HEK293 (cell line): ENCODE data around the gene CACNA1C.

Source experiments
- CTCF ChIA-PET: fragments of 350-600 bp; formaldehyde crosslinking; extraction: SDS; loops from one replicate; lab custom pipeline; 2021; ENCODE audit warnings: antibody characterized with exemption; lab: Yijun Ruan, JAX
- POLR2A ChIA-PET: fragments of 300-600 bp; formaldehyde crosslinking; extraction: SDS; loops from one replicate; lab custom pipeline; 2020; ENCODE audit warnings: antibody characterized with exemption, inconsistent platforms; lab: Yijun Ruan, JAX
- H3K27ac ChIP-seq: fragments of 200-500 bp; sonication (Bioruptor generic); 2 replicates; pipeline ENCODE4 v1.5.1; 2014; ENCODE audit warnings: low read depth, low read length, control low read depth, inconsistent platforms; ENCODE audit errors: extremely low read depth
- H3K36me3 ChIP-seq, 2 experiments: fragments of 200-500 bp in 1 of 2; sonication (Bioruptor generic) in 1 of 2; 1 replicate in 1 of 2; 2 replicates in 1 of 2; pipeline ENCODE4 v1.5.1; 2014 to 2017; ENCODE audit warnings: inconsistent platforms in 2 of 2, low read length in 2 of 2; ENCODE audit not compliant: control insufficient read depth in 2 of 2, insufficient read depth in 1 of 2
- H3K4me1 ChIP-seq: fragments of 200-500 bp; sonication (Bioruptor generic); 2 replicates; pipeline ENCODE4 v1.5.1; 2014; ENCODE audit warnings: mild to moderate bottlenecking, low read length, inconsistent platforms; ENCODE audit not compliant: control insufficient read depth, insufficient read depth
- H3K4me3 ChIP-seq: 2 replicates; pipeline ENCODE4 v1.5.1; 2011; ENCODE audit warnings: low read depth, mild to moderate bottlenecking, control low read depth, low read length, moderate library complexity
- H3K9me3 ChIP-seq: fragments of 200-500 bp; sonication (Bioruptor generic); 2 replicates; pipeline ENCODE4 v1.5.1; 2014; ENCODE audit warnings: low read depth, low read length, inconsistent platforms; ENCODE audit not compliant: control insufficient read depth, insufficient read depth
- OVOL3 ChIP-seq: fragments of 450-650 bp; formaldehyde crosslinking; IDR thresholded peaks from 2 replicates; pipeline ENCODE4 v1.5.1; 2016; ENCODE audit warnings: missing biosample characterization, missing genetic modification characterization
- REPIN1 ChIP-seq: fragments of 450-650 bp; formaldehyde crosslinking; IDR thresholded peaks from 2 replicates; pipeline ENCODE4 v1.5.1; 2017; ENCODE audit warnings: missing biosample characterization, missing genetic modification characterization, low read depth
- SALL2 ChIP-seq: fragments of 450-650 bp; formaldehyde crosslinking; IDR thresholded peaks from 2 replicates; pipeline ENCODE4 v1.5.0; 2017; ENCODE audit warnings: missing biosample characterization, mild to moderate bottlenecking, missing genetic modification characterization, borderline replicate concordance
- SP3 ChIP-seq: fragments of 450-650 bp; formaldehyde crosslinking; IDR thresholded peaks from 2 replicates; pipeline ENCODE4 v1.5.1; 2016; ENCODE audit warnings: missing biosample characterization, missing genetic modification characterization
- ZNF133 ChIP-seq: fragments of 450-650 bp; formaldehyde crosslinking; IDR thresholded peaks from 2 replicates; pipeline ENCODE4 v1.5.1; 2016; ENCODE audit warnings: missing biosample characterization, missing genetic modification characterization
- ZNF19 ChIP-seq: fragments of 450-650 bp; formaldehyde crosslinking; IDR thresholded peaks from 2 replicates; pipeline ENCODE4; 2016; ENCODE audit warnings: missing biosample characterization, missing genetic modification characterization, low read depth
- ZNF335 ChIP-seq: fragments of 450-650 bp; formaldehyde crosslinking; conservative IDR thresholded peaks from 2 replicates; pipeline ENCODE4 v1.5.1; 2016; ENCODE audit warnings: missing biosample characterization, missing genetic modification characterization
- ZNF350 ChIP-seq: fragments of 450-650 bp; formaldehyde crosslinking; IDR thresholded peaks from 2 replicates; pipeline ENCODE4 v1.5.0; 2017; ENCODE audit warnings: missing biosample characterization, mild to moderate bottlenecking, missing genetic modification characterization
- ZNF362 ChIP-seq: fragments of 450-650 bp; formaldehyde crosslinking; IDR thresholded peaks from 2 replicates; pipeline ENCODE4 v1.5.1; 2016; ENCODE audit warnings: missing biosample characterization, missing genetic modification characterization
- ZNF391 ChIP-seq: fragments of 450-650 bp; formaldehyde crosslinking; IDR thresholded peaks from 2 replicates; pipeline ENCODE4 v1.5.1; 2016; ENCODE audit warnings: low read depth, missing biosample characterization, missing genetic modification characterization, borderline replicate concordance
- ZNF398 ChIP-seq: fragments of 450-650 bp; formaldehyde crosslinking; IDR thresholded peaks from 2 replicates; pipeline ENCODE4 v1.5.1; 2017; ENCODE audit warnings: missing biosample characterization, missing genetic modification characterization
- ZNF555 ChIP-seq: fragments of 450-650 bp; formaldehyde crosslinking; conservative IDR thresholded peaks from 2 replicates; pipeline ENCODE4 v1.5.1; 2017; ENCODE audit warnings: missing biosample characterization, mild to moderate bottlenecking, missing genetic modification characterization, inconsistent platforms
- ZNF626 ChIP-seq: fragments of 450-650 bp; sonication (Bioruptor Pico); formaldehyde crosslinking; IDR thresholded peaks from 2 replicates; pipeline ENCODE4 v1.5.1; 2018; ENCODE audit warnings: missing biosample characterization, missing genetic modification characterization, inconsistent platforms
- ZNF791 ChIP-seq: fragments of 450-650 bp; formaldehyde crosslinking; IDR thresholded peaks from 2 replicates; pipeline ENCODE4 v1.5.1; 2016; ENCODE audit warnings: missing biosample characterization, missing genetic modification characterization
- TF ChIP-seq, protein P1 (sequence below): fragments of 450-650 bp; formaldehyde crosslinking; IDR thresholded peaks from 2 replicates; pipeline ENCODE4 v1.5.1; 2016; ENCODE audit warnings: missing biosample characterization, missing genetic modification characterization, low read depth
- TF ChIP-seq, protein P2 (sequence below): fragments of 450-650 bp; formaldehyde crosslinking; optimal IDR thresholded peaks from 2 replicates; pipeline ENCODE3; 2016; ENCODE audit warnings: missing biosample characterization, mild to moderate bottlenecking, missing genetic modification characterization
- TF ChIP-seq, protein P3 (sequence below): fragments of 450-650 bp; formaldehyde crosslinking; IDR thresholded peaks from 2 replicates; pipeline ENCODE4 v1.5.1; 2016; ENCODE audit warnings: missing biosample characterization, missing genetic modification characterization

Gene CACNA1C

GRCh38 chr12:2364631-2365051 is 311.9 kb downstream of the CACNA1C start:
- H3K4me3 ChIP-seq: no peak overlapping the region
- no peaks in the 10 kb centered on the region for H3K9me3 ChIP-seq
- no peaks in the 10 kb centered on the region for H3K36me3 ChIP-seq
- TF ChIP-seq ZNF555 (tag by site-specific recombination) (no peak), SALL2 (tag by site-specific recombination) (no peak), ZNF626 (no peak), ZNF391 (tag by site-specific recombination) (no peak), REPIN1 (no peak)
- TF ChIP-seq, protein P1, sequence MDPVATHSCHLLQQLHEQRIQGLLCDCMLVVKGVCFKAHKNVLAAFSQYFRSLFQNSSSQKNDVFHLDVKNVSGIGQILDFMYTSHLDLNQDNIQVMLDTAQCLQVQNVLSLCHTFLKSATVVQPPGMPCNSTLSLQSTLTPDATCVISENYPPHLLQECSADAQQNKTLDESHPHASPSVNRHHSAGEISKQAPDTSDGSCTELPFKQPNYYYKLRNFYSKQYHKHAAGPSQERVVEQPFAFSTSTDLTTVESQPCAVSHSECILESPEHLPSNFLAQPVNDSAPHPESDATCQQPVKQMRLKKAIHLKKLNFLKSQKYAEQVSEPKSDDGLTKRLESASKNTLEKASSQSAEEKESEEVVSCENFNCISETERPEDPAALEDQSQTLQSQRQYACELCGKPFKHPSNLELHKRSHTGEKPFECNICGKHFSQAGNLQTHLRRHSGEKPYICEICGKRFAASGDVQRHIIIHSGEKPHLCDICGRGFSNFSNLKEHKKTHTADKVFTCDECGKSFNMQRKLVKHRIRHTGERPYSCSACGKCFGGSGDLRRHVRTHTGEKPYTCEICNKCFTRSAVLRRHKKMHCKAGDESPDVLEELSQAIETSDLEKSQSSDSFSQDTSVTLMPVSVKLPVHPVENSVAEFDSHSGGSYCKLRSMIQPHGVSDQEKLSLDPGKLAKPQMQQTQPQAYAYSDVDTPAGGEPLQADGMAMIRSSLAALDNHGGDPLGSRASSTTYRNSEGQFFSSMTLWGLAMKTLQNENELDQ: no peak
- TF ChIP-seq, protein P2, sequence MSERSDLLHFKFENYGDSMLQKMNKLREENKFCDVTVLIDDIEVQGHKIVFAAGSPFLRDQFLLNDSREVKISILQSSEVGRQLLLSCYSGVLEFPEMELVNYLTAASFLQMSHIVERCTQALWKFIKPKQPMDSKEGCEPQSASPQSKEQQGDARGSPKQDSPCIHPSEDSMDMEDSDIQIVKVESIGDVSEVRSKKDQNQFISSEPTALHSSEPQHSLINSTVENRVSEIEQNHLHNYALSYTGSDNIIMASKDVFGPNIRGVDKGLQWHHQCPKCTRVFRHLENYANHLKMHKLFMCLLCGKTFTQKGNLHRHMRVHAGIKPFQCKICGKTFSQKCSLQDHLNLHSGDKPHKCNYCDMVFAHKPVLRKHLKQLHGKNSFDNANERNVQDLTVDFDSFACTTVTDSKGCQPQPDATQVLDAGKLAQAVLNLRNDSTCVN (tag by site-specific recombination): no peak
- TF ChIP-seq, protein P3, sequence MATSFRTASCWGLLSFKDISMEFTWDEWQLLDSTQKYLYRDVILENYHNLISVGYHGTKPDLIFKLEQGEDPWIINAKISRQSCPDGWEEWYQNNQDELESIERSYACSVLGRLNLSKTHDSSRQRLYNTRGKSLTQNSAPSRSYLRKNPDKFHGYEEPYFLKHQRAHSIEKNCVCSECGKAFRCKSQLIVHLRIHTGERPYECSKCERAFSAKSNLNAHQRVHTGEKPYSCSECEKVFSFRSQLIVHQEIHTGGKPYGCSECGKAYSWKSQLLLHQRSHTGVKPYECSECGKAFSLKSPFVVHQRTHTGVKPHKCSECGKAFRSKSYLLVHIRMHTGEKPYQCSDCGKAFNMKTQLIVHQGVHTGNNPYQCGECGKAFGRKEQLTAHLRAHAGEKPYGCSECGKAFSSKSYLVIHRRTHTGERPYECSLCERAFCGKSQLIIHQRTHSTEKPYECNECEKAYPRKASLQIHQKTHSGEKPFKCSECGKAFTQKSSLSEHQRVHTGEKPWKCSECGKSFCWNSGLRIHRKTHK (tag by site-specific recombination): no peak
- POLR2A ChIA-PET: no interaction called here
- H3K4me1 ChIP-seq: no peaks in the 10 kb centered on the region
- CTCF ChIA-PET: interaction anchor here (0.6 kb wide), 1 partner anchor 677 kb away, joined by 3 read pairs; no protein-coding TSS in a partner anchor
- H3K27ac ChIP-seq: no peak overlapping the region

GRCh38 chr12:2366711-2367110 is 313.9 kb downstream of the CACNA1C start:
- Histone ChIP-seq H3K4me1 (no peaks in the 10 kb centered on the region), H3K27ac (no peak overlapping the region), H3K4me3 (no peak overlapping the region), H3K9me3 (no peaks in the 10 kb centered on the region), H3K36me3 (no peaks in the 10 kb centered on the region)
- CTCF ChIA-PET: no interaction called here
- POLR2A ChIA-PET: no interaction called here
- TF ChIP-seq ZNF19 (tag by site-specific recombination) (no peak), ZNF133 (tag by site-specific recombination) (no peak), ZNF350 (tag by site-specific recombination) (no peak), ZNF398 (tag by site-specific recombination) (no peak), ZNF335 (tag by site-specific recombination) (no peak), SP3 (tag by site-specific recombination) (no peak), ZNF791 (tag by site-specific recombination) (no peak), ZNF362 (tag by site-specific recombination) (no peak), OVOL3 (tag by site-specific recombination) (no peak)
